Hepatocyte (in vitro differentiated cells): ENCODE results near the gene ULK4.

ENCODE experiments used
- CTCF ChIP-seq: fragments of 200-600 bp; sonication (generic); IDR thresholded peaks from 2 replicates; pipeline ENCODE4 v1.5.1; 2016; ENCODE audit warnings: antibody characterized with exemption, mild to moderate bottlenecking; ENCODE audit not compliant: poor library complexity
- EZH2 ChIP-seq: fragments of 200-600 bp; sonication (generic); IDR thresholded peaks from 2 replicates; pipeline ENCODE4 v1.6.1; 2016; ENCODE audit warnings: antibody characterized with exemption, mild to moderate bottlenecking, borderline replicate concordance
- EZH2phosphoT487 ChIP-seq: fragments of 200-600 bp; sonication (generic); IDR thresholded peaks from one replicate; pipeline ENCODE4 v1.6.1; 2018; ENCODE audit warnings: antibody characterized with exemption, mild to moderate bottlenecking, low read depth, moderate library complexity; ENCODE audit not compliant: unreplicated experiment, severe bottlenecking

GRCh38 chr3:41323467-41324155 lies 638.3 kb downstream of the ULK4 start:
- TF ChIP-seq CTCF (no peak), EZH2phosphoT487 (no peak), EZH2 (no peak)
